NCI-H510A treated with DMSO at 0.1 percent for 48 hours (cell line): ENCODE measurements around the gene NTNG2.
"Not testable (repeated sequence)": the region's sequence is repeated elsewhere in the genome, so short reads cannot be mapped to it uniquely, and the experiment has no call there.

Source experiments
- DNase-seq: peaks from one replicate; lab custom pipeline; 2025; lab: John Stamatoyannopoulos, UW

Gene NTNG2, protein sequence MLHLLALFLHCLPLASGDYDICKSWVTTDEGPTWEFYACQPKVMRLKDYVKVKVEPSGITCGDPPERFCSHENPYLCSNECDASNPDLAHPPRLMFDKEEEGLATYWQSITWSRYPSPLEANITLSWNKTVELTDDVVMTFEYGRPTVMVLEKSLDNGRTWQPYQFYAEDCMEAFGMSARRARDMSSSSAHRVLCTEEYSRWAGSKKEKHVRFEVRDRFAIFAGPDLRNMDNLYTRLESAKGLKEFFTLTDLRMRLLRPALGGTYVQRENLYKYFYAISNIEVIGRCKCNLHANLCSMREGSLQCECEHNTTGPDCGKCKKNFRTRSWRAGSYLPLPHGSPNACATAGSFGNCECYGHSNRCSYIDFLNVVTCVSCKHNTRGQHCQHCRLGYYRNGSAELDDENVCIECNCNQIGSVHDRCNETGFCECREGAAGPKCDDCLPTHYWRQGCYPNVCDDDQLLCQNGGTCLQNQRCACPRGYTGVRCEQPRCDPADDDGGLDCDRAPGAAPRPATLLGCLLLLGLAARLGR

DNA sequence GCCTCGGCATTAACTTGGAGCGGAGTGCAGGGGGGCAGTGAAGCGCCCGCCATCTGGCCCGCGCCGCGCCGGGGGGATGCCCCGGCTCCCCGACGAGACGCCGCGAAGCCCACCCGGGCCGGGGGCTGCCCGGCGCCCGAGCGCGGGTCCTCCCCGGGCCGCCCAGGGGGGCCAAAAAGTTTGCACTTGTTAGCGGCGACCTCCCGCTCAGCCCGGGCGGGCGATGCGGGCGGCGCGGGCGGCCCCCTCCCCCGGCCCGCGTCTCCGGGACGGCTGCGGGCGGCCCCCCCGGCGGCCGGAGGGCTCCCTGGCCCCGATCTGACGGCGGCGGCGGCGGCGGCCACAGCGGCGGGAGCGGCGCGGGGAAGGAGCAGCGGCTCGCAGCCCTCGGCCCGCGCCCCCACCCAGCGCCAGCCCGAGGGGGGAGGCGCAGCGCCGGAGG lies at the start of gene NTNG2:
Gene NTNG2 (plus strand): TSS at position 316 of the 442 bp plus-strand sequence. CDS start 4,774 bp downstream, outside the sequence.
- DNase-seq, result no peak

DNA sequence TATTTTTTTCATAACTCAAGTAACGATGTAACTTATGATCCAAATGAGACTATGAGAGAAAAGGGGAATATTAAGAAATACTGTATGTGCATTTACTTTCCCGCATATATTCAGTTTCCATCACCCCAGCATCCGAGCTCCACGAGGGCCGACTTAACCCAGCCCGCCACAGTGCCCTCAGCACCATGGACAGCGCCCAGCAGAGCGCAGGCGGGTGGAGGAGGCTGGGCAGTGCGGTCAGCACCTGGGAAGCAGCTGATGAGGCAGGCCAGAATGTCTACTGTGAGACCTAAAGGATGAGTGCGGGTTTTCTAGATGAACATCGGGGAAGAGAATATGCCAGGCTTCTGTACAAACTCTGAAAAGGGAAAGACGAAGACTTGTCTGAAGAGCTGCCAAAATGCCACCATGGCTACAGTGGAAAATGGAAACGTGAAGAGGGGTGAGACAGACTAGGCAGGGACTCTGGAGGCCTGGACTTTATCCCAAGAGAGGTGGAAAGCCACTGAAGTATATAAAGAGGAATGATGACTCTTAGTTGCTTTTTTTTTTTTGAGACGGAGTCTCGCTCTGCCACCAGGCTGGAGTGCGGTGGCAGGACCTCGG lies 47.7 kb upstream of the NTNG2 start:
- DNase-seq, result no peak

DNA sequence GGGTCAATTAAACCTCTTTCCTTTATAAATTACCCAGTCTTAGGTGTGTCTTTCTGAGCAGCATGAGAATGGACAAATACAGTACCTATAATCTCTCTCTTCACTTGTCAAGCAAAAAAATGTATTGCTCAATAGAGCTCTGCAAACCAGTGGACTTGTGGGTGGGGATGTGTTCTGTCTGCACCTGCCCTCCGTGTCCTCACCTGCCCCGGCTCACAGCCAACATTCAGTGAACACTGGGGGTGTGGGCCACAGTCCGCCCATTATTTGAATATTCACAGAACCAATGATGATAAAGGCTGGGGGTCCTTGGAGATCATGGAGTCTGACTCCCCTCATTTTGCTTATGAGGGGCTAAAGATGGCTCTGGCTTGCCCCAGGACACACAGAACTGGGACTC lies 45.3 kb upstream of the NTNG2 start:
- DNase-seq, result no peak

DNA sequence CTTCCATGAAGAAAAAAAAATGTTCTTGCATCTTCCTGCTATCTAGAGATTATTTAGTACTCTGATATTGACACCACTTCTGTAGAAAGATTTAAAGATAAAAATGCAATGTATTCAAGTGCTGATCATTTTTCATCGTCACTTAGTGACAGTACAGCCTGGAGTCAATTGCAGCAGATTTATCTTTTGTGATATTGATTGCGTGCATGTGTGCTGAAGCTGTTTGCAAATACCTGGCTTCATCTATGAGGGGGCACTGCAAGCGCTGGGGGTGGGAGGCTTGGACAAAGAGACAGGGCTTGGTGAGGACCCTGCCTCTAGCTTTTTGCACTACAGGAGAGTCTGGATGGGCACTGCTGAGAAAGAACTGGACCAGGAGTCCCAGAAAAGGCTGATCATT lies 44.2 kb upstream of the NTNG2 start:
- DNase-seq, result no peak

DNA sequence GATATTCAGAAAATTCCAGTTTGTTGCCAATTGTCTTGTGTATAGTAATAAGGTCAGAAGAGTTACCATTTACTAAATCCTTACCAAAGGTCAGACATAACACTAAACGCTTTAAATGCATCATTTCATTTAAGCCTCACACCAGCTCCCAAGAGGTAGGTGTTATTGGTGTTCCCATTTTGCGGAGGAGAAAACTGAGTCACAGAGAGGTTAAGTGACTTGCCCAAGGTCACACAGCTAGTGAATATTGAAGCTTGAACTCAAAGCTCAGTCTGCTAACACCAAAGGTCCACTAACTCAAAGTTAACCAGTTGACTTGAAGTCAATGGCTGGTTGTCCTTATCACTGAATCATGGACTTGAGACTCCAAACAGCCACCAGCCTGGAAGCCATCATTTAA lies 40.8 kb upstream of the NTNG2 start:
- no peak for DNase-seq

DNA sequence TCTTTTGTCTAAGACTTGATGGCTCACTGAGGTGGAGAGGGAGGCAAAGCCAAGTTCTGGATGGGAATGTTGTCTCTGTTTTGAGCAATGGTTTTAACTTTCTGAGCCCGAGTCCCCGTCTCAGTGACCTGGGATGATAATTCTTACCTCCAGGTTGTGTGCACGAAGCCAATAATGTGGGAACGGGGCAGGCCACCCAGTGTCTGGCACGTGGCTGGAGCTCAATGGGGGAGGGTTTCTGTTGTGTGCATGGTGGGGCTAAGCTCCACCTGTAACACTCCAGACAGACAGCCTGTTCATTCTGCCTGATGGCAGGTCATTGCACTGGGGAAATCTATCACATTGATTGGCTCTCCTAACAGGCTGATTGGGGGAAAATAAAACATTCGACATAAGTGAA lies 37.1 kb upstream of the NTNG2 start:
- DNase-seq, result no peak

DNA sequence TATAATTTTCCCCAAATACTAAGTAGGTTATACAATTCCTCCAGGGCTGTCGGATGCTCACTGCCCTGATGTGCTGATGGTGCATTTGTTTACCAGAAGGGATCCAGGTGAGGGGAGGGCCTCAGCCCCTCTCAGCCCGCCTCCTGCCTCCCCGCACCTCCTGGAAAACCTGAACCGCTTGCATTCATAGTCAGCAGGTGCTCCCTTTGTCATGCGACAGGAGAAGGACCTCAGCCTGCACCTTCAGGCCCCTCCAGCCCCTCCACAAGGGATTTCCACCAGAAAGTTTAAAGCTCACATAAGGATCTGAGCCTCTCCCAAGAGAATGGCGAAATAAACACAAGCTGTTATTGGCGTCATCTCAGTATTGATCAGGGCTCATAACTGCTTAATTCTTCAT lies 36.5 kb upstream of the NTNG2 start:
- DNase-seq, result peak; percentile 50

DNA sequence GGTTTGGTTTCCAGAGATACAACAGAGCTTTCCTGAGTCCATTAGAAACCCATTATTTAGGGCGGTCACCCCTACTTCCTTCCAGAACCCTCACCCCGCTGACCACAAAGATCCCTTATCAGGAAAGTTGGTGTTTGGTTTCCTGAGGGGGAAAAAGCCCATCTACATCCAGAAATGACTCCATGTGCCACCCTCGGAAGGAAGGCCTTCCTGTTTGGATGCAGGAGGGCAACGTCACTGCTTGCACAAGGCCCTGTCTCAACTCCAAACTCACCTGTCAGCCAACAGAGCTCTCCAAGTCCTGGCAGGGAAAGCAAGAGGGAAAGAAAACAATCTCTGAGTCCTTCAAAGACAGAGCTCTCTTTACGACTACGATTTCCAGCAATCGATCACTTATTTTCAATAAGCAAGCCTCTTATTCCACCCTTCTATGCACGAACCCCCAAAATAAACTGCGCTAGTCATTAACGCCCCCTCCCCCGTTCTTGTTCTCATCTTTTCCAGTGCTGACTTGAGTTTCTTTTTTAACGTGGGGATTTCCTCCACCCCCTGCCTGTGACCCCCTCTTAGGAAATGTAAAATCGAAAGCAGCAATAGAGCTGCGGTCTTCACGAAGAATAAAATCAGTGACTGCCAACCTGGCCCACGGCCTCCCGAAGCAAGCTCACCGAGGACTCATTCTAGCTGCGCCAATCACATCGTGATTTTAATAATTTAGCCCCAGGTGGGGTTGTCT lies 35.7 kb upstream of the NTNG2 start:
- DNase-seq, result peak; percentile 56

DNA sequence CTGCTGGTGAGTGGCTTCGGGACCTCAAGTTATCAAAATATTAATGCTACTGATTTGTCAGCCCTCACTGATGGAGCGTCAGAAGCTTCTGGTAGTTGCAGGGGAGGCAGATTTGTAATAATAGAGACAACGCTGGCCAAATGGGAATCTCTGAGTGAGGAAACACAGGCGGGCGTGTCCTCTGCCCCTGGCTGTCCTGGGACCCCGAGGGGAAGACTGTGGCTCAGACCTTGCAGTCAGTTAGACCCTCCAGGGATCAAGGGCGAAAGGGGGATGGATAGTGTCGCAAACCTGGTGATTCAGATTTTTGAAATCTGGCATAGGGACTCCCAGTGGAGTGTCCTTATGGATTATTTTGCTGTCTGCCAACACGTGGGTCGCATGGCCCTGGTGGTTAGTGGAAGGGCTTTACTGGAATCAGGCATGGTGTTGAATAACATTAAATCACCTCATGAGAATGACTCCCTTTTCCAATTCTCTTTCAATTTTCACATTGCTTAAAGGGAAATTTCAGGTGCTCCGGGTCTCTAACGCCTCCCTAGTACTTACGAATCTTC lies 35.1 kb upstream of the NTNG2 start:
- no peak for DNase-seq

DNA sequence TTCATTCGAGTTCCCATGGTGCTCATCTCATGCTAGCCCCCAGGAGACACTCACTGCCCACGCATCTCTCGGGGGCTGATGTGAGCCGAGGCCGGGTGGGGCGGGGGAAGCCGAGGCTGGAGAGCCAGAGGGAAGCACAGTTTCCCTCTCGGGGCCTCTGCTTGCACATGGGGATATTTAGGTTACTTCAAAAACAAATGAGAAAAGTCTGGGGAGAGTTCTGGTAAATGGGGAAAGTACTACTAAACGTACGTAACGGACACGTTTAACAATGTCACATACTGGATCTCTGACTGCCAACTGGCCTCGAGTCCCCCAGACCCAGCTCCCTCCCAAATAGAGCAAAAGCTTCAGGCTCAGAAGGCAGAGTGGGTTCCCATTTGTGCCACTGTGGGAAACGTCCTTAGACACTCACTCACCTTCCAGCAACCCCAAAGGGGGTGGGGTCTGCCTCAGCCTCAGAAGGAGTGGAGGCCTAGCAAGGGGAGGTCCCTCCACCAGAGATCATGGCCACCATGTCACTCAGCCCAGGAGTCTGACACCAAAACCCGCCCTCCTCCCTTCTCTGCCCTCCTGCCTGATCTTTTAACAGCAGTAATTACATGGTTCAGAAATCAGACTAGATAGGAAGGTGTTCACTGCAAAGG lies 33.8 kb upstream of the NTNG2 start:
- no peak for DNase-seq

DNA sequence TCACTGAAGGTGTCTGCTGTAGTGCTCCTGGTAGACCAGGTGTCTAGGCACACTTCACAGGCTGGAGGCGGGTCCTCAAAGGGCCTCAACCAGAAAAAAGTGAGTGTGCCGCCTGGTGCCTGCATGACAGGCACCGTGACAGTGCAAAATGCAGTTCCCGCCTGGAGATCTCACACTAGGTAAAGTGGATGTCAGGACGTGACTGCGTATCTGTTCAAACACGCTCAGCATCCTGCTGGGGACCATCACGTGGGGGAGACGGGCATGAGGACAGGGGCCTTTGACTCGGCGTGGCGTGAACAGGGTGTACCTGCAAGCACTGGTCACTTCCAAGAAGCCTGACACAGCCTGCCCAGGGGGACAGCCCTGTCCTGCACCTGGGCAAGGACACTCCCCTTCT lies 32.3 kb upstream of the NTNG2 start:
- DNase-seq, result no peak

DNA sequence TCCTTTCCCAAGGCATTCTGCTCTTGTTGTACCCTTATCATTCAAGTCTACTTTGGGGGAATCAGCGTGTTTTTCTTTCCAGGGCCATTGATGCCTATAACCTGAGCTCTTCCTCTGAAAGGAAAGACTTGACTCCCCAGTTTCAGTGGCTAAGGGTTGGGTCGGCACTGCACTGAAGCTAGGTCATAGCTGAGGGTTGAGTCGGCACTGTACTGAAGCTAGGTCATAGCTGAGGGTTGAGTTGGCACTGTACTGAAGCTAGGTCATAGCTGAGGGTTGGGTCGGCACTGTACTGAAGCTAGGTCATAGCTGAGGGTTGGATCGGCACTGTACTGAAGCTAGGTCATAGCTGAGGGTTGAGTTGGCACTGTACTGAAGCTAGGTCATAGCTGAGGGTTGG lies 27.8 kb upstream of the NTNG2 start:
- not testable (repeated sequence) for DNase-seq

DNA sequence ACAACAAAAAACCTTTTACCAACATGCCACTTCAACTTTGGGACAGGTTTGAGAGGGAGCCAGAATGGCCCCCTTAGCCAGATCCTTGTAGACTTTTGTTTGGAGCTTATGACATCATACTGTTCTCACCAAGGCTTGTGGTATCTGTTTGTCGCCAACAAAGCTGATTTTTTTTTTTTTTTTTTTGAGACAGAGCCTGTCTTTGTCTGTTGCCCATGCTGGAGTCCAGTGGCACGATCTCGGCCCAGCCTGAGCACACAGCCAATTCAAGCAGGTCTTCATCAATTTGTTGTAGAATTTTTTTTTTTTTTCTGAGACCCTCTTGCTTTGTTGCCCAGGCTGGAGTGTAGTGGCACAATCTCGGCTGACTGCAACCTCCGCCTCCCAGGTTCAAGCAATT lies 26.4 kb upstream of the NTNG2 start:
- no peak for DNase-seq

DNA sequence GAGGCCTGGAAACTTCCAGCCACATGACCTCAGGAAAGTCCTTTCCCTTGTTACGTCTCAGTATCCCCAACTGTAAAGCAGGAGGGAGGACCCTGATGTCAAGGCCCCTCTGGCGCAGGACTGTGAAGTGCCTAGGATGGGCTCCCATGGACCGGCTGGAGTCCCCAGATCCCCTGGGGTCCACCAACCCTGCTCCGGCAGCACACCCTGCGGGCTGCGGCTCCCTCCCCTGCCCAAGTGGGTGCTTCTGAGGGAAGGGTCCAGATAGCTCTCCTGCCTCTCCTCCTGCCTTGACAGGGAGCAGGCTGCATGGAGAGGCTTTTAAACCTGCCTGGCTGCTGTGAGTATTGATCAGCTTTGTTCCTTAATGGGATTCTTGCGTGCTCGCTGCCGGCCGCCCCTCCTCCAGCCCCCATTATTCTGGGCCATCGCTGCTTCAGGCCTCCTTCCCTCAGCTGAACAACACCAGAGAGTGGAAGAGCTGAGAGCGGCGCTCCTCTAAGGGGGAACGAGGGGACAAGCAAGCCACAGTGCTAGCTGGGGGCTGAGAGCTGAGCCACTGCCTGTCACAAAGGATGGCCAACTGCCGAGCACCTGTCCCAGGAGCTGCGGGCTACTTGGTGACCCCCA lies 25.6 kb upstream of the NTNG2 start:
- DNase-seq, result no peak

DNA sequence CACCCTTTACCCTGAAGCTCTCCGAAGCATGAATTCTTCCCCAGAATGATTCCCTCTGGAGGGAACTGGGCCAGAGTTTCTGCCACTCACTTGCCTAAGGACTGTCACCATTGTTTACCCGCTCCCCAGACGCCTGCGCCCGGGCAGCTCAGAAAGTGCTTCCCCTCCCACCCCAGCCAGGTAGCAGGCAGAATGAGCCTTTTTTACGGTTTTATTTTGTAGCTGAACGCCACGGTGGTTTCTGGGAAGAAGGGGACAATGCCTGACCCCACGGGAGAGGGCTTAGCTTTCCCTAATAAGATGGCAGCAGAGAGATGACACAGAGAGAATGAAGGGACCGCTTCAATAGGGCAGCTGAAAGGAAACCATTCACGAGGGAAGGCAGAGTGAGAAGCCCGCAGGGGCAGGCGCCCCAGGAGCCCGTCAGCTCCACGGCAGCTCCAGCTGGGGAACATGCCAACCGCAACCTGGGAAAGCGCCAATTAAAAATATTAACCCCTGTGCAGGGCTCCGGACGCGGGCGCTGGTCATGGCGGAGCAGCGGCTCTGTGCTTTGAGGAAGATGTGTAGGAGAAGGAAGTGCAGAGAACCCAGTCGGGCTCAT lies 20.4 kb upstream of the NTNG2 start:
- DNase-seq, result peak; percentile 82

DNA sequence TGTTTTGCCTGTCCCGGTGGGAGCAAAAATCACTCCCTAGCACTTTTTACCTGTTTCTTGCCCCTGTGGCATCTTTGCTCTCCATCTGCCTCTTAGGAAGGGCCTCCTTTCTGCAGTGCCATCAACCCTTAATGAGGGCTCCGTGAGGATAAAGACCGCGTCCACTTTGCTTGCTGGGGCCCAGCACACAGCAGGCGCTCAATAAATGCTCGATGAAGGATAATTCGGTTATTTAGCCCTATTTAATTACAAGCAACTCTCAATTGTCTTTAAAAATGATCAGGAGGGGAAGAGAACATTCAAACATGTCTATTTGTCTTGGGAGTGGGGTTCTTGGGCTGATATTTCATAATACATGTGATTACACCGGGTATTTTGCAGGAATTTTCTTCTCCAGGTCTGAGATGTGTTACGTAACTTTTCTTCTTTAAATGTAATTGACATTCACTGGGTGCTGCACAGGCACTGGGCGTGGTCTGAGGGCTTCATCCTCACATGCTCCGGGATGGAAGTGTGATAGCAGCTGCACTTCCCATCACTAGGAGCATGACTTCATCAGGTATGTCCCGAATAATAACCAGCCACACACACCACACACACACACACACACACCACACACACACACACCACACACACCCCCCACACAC lies 19.8 kb upstream of the NTNG2 start:
- peak; percentile 33 for DNase-seq

DNA sequence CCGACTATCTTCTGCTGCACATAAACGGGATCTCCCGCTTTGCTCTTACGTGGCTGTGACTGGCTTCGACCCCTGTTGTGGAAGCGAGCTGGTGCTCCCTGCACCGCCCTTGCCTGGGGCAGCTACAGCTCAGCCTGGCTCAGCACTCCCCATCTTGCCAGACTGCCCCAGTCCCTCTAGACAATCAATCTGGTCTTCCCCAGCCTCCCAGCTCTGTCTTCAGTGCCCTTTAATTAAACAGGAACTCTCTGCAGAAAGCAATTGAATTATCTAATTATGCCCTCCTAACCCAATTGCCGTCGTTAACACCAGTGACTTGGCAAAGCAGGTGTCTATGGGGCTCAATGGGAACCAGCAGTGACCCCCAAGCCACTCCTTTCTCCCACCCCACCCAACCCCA lies 18.9 kb upstream of the NTNG2 start:
- no peak for DNase-seq

DNA sequence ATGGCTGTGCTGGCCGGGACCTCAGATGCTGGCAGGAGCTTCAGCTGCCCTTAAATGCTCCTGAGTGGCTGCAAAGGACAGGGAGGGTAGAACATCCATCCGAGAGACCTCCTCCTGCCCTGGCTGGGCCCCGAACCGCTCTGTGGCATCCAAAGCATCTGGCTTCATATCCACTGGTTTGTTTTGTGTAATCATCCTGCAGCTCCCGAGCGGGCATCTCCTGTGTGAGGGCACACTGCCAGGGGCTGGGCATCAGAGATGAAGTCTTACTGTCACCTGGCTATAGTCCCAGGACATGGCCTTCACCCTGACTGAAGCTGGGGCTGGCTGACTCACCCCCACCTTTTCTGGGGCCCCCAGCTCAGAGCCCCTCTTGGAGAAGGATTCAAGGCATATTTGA lies 18.5 kb upstream of the NTNG2 start:
- DNase-seq, result no peak

DNA sequence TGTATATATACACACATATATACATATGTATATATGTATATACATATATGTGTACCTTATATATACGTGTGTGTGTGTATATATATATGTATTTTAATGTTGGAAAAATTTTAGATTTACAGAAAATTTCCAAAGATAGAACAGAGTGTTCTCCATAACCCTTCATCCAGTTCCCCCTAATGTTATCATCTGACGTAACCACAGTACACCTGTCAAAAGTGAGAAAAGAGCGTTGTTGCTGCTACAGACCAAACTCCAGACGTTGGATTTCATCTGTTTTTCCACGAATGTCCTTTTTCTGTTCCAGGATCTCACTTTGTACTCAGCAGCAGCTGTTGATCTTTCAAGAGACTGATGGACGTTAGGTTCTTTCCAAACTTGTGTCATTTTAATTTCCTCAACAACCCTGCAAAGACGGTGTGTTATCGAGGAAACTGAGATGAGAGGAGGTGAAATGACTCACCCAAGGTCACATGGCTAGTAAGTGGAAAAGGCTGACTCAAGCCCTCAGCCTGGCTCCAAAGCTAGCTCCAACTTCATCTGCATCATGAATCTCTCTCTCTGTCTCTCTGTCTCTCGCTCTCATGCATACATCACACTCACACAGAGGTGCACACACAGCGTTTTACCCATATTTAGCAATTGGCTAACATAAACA lies 17.0 kb upstream of the NTNG2 start:
- no peak for DNase-seq

DNA sequence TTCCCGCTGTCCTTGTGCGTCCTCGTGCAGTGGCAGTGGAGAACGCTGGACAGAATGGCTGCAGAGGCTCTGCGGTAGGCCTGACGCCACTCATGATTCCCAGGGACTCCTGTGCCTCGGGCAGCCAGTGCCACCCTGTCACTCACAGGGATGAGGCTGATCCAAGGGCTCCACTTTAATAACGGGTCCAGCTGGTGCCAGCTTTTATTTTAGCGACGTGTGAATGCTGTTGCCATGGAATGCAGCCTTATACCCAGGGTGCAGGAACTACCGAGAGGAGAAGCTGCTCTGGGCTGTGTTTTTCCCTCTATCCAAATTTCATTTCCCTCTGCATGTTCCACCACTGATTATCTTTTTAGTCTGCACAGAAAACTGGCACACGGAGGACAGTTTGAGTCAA lies 15.8 kb upstream of the NTNG2 start:
- DNase-seq, result no peak
